GM12873 (cell line): ENCODE results near the gene HK3.
A peak's percentile ranks its signal among the peaks of the same experiment; 100 is the strongest.

ENCODE experiments used
- CTCF ChIP-seq: IDR thresholded peaks from 2 replicates; pipeline ENCODE4 v1.5.1; 2012; ENCODE audit warnings: low read depth, mild to moderate bottlenecking, moderate library complexity, low read length, control low read depth; ENCODE audit not compliant: insufficient read depth; ENCODE audit errors: missing control alignments

Gene HK3

GRCh38 chr5:176877793-176878331, 21.3 kb downstream of the HK3 start:
- no peak for TF ChIP-seq CTCF

GRCh38 chr5:176876506-176877431, 22.4 kb downstream of the HK3 start:
- TF ChIP-seq CTCF: no peak

- no peak for TF ChIP-seq CTCF
These were observed 23.2 kb downstream of the HK3 start for GRCh38 chr5:176875783-176876505.

- TF ChIP-seq CTCF: no peak
These were observed 24.1 kb downstream of the HK3 start for GRCh38 chr5:176875014-176875550.

GRCh38 chr5:176874198-176874780, 24.9 kb downstream of the HK3 start:
- TF ChIP-seq CTCF: no peak

GRCh38 chr5:176873541-176874172, 25.5 kb downstream of the HK3 start:
- no peak for TF ChIP-seq CTCF

- peak; percentile 18 for TF ChIP-seq CTCF
These were observed 29.0 kb downstream of the HK3 start for GRCh38 chr5:176870110-176870591.
